ENCODE results near the gene CNOT2.

- TF ChIP-seq CTCF (IDR thresholded peaks at IDR 0.05) (no peak), ZFX (IDR thresholded peaks at IDR 0.05; ENCODE audit: borderline replicate concordance) (no peak)
Measured at GRCh38 chr12:70196811-70197281, 46.4 kb upstream of the CNOT2 start.
